Astrocyte of the hippocampus (primary cell): ENCODE data around the gene GLI1.
"Not testable (repeated sequence)": the region's sequence is repeated elsewhere in the genome, so short reads cannot be mapped to it uniquely, and the experiment has no call there.

Experiments used
- DNase-seq: peaks from one replicate; pipeline ENCODE4 v3.0.0; 2011; ENCODE audit warnings: low read depth, low spot score

The GLI1 gene

GRCh38 chr12:57496822-57497221 is 37.2 kb downstream of the GLI1 start:
- no peak for DNase-seq

DNA sequence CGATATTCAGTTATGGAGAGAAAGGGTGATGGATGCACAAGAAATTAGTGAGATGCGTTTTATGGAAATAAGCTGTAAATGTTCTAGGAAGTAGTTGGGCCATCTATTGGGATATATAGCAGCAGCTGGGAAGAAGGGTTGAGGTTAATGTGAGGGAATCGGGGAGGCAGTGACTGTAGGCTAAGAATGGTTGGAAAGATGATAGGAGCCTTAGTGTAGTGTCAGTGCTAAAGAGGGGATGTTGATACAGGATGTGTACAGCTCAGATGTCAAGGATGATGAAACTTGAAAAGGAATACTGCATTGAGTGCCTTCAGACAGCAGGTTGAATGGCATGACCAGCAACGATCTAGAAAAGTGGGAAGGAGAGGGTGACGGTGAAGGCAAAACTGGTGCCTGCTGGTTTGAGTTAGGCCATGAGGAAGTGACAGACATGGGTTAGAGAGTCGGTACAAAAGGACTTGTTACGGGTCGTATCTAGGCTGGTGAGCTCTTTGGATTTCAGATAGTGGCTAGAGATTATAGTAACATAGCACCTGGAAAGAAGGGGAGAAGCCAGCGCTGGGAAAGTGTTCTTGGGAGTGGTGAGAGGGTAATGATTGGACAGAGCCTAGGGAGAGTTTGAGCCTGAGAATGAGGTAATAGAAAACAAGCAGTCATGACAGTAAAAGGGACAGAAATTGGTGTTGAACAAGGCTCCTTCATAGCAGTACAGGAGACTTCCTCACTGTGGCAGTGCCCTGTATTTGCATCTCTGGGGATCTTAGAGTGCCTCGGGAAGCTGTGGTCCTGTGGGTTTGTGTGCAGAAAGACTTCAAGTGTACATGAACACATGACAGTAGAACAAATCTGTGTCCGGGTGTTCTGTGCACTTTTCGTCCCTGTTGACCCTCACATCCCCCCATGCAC is 37.9 kb downstream of the GLI1 start:
- no peak for DNase-seq

DNA sequence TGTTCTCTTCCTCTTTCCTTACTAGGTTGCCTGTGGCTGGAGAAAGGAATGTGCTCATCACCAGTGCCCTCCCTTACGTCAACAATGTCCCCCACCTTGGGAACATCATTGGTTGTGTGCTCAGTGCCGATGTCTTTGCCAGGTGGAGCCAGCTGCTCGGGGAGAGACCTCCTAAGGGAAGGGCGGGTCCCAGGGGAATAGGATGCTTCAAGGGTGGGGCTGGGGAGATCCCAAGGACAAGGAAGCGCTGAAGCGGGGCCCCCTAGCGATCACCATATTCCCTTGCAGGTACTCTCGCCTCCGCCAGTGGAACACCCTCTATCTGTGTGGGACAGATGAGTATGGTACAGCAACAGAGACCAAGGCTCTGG is 38.5 kb downstream of the GLI1 start:
- no peak for DNase-seq

- DNase-seq: no peak
These were observed 39.0 kb downstream of the GLI1 start for GRCh38 chr12:57498571-57498970.

- DNase-seq: no peak
These were observed 40.6 kb downstream of the GLI1 start for GRCh38 chr12:57500213-57500612.

GRCh38 chr12:57502311-57502969 is 42.9 kb downstream of the GLI1 start:
- not testable (repeated sequence) for DNase-seq

- not testable (repeated sequence) for DNase-seq
These were observed 47.0 kb downstream of the GLI1 start for GRCh38 chr12:57506541-57506940.

DNA sequence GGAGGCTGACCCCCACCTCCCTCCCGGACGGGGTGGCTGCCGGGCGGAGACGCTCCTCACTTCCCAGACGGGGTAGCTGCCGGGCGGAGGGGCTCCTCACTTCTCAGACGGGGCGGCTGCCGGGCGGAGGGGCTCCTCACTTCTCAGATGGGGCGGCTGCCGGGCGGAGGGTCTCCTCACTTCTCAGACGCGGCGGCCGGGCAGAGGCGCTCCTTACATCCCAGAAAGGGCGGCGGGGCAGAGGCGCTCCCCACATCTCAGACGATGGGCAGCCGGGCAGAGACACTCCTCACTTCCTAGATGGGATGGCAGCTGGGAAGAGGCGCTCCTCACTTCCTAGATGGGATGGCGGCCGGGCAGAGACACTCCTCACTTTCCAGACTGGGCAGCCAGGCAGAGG is 48.2 kb downstream of the GLI1 start:
- not testable (repeated sequence) for DNase-seq

- no peak for DNase-seq
These were observed 51.6 kb downstream of the GLI1 start for GRCh38 chr12:57511161-57511560.

GRCh38 chr12:57511588-57512325 is 52.2 kb downstream of the GLI1 start:
- DNase-seq: no peak

GRCh38 chr12:57512665-57513064 is 53.1 kb downstream of the GLI1 start:
- no peak for DNase-seq

DNA sequence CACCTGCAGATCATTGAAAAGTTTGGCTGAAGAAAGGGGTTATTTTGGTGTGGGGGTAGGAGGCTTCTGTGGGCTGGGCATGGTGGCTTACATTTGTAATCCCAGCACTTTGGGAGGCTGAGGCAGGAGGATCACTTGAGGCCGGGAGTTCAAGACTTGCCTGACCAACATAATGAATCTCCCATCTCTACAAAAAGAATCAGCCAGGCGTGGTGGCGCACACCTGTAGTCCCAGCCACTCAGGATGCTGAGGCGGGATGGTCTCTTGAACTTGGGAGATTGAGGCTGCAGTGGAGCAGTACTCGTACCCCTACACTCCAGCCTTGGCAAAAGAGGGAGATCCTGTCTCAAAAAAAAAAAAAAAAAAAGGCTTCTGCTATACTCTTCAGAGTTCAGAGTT is 53.7 kb downstream of the GLI1 start:
- no peak for DNase-seq

- DNase-seq: not testable (repeated sequence)
These were observed 54.1 kb downstream of the GLI1 start for GRCh38 chr12:57513677-57514076.

DNA sequence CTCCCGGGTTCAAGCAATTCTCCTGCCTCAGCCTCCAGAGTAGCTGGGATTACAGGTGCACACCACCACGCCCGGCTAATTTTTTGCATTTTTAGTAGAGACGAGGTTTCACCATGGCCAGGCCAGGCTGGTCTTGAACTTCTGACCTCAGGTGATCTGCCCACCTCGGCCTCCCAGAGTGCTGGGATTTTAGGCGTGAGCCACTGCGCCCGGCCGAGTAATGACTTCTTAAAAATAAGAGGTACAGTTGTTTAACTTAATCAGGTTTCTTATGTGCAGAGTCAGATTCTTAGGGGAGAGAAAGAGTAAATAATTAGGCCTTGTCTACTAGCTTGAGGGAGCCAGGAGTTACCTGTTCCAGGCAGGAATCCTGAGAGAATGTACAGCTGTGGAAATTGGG is 54.7 kb downstream of the GLI1 start:
- not testable (repeated sequence) for DNase-seq

DNA sequence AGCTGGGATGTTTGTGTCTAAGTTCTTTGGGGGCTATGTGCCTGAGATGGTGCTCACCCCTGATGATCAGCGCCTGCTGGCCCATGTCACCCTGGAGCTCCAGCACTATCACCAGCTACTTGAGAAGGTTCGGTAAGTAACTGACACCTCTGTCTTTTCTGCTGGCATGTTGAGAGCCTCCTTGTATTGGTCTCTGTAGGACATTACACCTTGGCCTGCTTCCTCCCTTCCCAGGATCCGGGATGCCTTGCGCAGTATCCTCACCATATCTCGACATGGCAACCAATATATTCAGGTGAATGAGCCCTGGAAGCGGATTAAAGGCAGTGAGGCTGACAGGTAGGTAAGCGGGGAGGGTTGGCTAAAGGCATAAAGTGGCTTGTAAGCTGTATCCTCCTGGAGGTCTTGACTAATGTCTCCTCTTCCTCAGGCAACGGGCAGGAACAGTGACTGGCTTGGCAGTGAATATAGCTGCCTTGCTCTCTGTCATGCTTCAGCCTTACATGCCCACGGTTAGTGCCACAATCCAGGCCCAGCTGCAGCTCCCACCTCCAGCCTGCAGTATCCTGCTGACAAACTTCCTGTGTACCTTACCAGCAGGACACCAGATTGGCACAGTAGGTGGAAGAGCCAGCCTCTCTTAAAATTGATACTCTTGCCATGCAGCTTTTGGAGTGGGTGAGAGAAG is 55.3 kb downstream of the GLI1 start:
- no peak for DNase-seq

DNA sequence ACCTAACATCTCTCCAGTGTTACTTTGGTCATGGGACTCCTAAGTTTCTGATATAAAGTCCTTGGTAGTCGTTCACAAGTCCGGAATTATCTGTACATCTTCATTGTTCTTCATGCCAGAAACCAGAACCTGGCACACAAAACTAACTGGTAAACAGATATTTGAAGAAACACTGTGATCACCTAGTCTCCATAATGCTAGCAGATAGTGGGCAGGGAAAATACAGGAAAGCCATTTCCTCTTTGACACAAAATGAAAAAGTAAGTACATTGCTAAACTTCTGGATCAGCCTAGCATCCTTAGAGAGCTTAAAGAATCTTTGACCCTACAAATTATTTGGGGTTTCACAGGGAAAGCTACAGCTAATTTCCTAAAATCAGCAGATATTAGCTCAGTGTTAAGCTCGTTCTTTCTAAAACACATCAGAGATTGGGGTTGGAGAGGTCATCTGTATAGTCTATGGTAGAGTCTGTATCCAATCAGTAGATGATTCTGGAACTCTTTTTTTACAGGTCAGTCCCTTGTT is 55.9 kb downstream of the GLI1 start:
- no peak for DNase-seq

DNA sequence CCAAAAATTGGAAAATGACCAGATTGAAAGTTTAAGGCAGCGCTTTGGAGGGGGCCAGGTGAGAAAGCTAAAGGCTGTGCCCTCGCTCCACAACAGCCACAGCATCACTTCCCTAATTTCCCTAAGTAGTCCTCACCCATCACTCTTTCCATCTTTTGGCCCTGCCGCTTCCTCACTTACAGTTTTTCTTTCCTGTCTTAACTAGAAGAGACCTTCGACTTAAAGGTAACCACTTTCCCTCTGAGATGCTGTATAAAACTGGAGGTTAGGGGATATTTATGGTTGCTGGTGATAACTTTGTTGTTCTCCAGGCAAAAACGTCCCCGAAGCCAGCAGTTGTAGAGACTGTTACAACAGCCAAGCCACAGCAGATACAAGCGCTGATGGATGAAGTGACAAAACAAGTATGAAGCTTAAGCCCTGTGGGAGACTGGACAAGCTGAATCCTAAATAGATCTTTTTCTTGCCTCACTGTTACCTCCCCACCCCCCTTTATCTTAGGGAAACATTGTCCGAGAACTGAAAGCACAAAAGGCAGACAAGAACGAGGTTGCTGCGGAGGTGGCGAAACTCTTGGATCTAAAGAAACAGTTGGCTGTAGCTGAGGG is 56.5 kb downstream of the GLI1 start:
- no peak for DNase-seq

- DNase-seq: no peak
These were observed 57.1 kb downstream of the GLI1 start for GRCh38 chr12:57516617-57517153.

DNA sequence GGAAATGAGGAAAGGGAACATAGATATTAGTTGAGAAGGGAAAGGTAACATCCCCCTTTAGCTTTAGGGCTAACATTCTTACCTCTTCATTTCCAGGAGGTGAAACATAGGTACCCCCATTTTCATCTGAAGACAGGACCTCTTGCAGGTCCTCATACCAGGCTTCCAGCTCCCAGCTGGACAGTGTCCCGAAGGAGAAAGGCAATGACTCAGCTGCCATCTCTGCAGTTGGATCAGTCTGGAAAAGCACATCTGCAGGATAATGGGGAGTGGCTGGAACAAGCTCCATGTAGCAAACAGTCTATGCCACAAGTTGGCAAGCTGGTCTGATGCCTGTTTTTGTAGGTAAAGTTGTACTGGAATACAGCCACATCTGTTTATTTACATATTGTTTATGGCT is 57.6 kb downstream of the GLI1 start:
- no peak for DNase-seq

DNA sequence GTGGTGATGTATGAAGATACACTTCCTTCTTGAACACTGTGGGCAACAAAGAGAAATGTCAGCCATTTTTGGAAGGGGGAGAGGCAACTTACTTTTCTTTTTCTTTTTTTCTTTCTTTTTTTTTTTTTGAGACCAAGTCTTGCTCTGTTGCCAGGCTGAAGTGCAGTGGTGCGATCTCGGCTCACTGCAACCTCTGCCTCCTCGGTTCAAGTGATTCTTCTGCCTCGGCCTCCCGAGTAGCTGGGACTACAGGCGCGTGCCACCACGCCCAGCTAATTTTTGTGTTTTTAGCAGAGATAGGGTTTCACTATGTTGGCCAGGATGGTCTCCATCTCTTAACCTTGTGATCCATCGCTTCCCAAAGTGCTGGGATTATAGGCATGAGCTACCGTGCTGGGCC is 58.1 kb downstream of the GLI1 start:
- DNase-seq: not testable (repeated sequence)
